ENCODE data around the gene CDHR1.
"Not testable (repeated sequence)": the region's sequence is repeated elsewhere in the genome, so short reads cannot be mapped to it uniquely, and the experiment has no call there.

The CDHR1 gene

DNA sequence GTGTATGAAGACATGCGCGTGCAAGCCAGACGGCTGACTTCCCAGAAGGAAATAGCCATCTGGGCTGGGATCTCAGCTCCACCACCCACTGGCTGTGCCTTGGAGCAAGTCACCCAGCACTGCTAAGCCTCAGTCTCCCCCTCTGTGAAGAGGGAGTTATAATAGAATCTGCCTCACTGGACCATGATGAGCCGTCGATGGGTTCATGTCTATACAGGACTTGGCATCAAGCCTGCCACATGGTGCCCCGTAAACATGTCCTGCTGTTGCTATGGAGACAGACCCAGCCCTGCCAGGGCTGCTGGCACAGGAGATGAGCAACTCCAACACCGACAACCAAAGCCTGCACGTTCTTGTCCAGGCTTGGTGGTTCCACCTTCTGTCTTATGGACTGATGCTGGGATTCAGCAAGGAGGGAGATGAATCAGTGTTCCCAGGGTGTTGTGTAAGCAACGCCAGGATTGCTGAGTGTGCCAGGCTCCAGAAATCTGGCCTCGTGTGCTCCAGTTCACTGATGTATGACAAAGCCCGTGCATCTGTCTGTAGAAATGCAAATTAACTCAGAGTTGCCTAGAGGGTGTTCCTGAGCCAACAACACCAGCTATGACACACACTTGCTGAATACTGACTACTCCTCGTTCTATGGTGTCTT is 15.2 kb upstream of the CDHR1 start:
- peak; percentile 12 for DNase-seq (ENCODE audit: extremely low read depth, low read depth)
- no peak overlapping the region for H3K4me3 ChIP-seq (replicated peaks; ENCODE audit: low read depth, low read length)
- TF ChIP-seq, protein P1, sequence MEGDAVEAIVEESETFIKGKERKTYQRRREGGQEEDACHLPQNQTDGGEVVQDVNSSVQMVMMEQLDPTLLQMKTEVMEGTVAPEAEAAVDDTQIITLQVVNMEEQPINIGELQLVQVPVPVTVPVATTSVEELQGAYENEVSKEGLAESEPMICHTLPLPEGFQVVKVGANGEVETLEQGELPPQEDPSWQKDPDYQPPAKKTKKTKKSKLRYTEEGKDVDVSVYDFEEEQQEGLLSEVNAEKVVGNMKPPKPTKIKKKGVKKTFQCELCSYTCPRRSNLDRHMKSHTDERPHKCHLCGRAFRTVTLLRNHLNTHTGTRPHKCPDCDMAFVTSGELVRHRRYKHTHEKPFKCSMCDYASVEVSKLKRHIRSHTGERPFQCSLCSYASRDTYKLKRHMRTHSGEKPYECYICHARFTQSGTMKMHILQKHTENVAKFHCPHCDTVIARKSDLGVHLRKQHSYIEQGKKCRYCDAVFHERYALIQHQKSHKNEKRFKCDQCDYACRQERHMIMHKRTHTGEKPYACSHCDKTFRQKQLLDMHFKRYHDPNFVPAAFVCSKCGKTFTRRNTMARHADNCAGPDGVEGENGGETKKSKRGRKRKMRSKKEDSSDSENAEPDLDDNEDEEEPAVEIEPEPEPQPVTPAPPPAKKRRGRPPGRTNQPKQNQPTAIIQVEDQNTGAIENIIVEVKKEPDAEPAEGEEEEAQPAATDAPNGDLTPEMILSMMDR (IDR thresholded peaks at IDR 0.05; ENCODE audit: low read depth, low read length, missing control alignments): no peak

DNA sequence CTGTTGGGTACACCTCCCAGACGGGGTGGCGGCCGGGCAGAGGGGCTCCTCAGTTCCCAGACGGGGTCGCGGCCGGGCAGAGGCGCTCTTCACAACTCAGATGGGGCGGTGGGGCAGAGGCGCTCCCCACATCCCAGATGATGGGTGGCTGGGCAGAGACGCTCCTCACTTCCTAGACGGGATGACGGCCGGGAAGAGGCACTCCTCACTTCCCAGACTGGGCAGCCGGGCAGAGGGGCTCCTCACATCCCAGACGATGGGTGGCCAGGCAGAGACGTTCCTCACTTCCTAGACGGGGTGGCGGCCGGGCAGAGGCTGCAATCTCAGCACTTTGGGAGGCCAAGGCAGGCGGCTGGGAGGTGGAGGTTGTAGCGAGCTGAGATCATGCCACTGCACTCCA is 14.0 kb upstream of the CDHR1 start:
- not testable (repeated sequence) for DNase-seq (ENCODE audit: extremely low read depth, low read depth); H3K4me3 ChIP-seq (replicated peaks; ENCODE audit: low read depth, low read length)

DNA sequence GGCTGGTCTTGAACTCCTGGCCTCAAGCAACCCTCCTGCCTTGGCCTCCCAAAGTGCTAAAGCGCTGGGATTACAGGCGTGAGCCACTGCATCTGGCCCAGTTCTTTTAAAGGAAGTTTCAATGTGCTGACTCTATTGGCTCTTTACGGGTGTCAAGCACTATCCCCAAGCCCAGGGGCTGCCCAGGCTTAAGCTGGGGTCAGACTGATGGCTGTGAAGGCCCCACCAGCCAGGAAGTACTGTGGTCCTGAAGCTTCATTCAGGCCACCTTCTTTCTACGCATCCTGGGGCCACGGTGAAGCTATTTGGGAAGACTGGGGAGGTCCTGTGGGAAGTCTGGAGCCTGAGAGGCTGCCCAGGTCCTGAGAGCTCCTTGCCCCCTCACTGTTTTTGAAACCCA is 12.7 kb upstream of the CDHR1 start:
- TF ChIP-seq, protein P1 (IDR thresholded peaks at IDR 0.05; ENCODE audit: low read depth, low read length, missing control alignments): no peak
- H3K4me3 ChIP-seq (replicated peaks; ENCODE audit: low read depth, low read length): no peak overlapping the region
- no peak for DNase-seq (ENCODE audit: extremely low read depth, low read depth)

DNA sequence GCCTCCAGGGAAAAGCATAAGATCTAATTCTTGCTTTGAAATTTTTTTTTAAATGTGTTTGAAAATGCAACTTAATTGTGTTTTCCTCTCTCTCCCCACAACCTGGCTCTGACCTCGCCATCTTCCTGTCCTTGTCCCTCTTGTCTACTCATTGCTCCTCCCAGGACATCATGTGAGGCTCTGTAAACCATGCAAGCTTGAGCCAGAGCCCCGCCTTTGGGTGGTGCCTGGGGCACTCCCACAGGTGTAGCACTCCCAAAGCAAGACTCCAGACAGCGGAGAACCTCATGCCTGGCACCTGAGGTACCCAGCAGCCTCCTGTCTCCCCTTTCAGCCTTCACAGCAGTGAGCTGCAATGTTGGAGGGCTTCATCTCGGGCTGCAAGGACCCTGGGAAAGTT is 9.8 kb upstream of the CDHR1 start:
- no peak overlapping the region for H3K4me3 ChIP-seq (replicated peaks; ENCODE audit: low read depth, low read length)
- TF ChIP-seq, protein P1 (IDR thresholded peaks at IDR 0.05; ENCODE audit: low read depth, low read length, missing control alignments): no peak
- DNase-seq (ENCODE audit: extremely low read depth, low read depth): no peak

DNA sequence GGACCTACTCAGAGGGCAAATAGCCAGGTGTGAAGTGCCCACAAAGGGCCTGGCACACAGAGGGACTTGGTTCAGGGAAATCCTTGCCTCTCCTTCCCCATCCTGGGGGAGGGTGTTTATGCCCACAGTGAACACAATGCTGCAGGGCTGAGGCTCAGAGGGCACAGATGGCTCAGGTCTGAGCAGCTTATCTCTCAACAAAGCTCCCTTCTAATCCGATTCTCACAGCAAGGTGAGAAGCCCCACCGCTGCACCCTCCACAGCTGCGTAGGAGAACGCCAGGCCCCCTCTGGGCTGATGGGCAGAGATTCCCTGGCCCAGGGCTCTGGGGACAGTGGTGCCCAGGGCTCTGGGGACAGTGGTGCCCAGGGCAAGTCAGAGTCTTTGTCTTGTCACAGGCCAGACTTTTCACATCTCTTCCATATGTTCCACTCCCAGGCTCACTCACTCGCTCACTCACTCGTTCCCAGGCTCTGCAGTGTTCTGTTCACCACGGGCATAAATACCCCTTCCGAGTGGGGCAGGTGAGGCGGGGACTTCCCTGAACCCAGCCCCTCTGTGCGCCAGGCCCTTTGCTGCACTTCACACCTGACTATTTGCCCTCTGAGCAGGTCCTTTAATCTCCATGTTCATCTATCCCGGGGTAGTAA is 8.7 kb upstream of the CDHR1 start:
- DNase-seq (ENCODE audit: extremely low read depth, low read depth): no peak
- H3K4me3 ChIP-seq (replicated peaks; ENCODE audit: low read depth, low read length): no peak overlapping the region
- TF ChIP-seq, protein P1 (IDR thresholded peaks at IDR 0.05; ENCODE audit: low read depth, low read length, missing control alignments): no peak

DNA sequence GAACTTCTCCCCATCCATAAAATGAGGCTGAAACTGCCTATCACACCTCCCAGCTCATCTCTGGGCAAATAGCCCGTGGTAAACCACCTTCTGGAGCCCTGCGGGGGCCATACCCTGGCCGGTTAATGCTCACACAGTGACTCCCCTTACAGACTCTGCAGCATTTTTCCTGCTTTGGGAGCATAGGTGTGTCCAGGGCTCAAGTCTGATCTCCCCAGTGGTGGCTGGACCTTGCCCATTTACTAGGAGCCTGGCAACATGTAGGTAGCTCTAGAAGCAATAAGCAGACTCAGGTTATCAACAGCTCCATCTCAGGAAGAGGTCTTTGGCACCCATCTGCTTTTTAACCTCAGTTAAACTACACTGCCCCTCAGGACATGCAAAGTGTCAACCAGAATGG is 5.5 kb upstream of the CDHR1 start:
- no peak overlapping the region for H3K4me3 ChIP-seq (replicated peaks; ENCODE audit: low read depth, low read length)
- no peak for DNase-seq (ENCODE audit: extremely low read depth, low read depth)
- TF ChIP-seq, protein P1 (IDR thresholded peaks at IDR 0.05; ENCODE audit: low read depth, low read length, missing control alignments): no peak

DNA sequence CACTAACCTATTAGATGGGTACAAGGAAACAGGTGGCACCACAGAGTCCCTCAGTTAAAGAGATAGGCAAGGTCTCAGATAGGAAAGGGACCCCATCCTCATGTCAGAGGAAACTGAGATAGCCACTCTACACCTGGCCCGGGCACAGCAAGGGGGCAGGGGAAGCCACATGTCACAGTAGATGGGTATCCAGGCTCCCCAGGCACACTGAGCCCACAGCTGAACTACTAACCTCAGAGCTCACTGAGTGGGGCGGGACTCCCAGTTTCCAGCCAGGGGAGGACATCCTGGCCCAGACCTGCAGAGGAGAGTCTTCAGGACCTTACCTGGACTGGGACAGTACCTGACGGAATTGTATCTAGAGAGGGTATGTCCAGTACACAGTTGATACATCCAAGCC is 3.7 kb upstream of the CDHR1 start:
- TF ChIP-seq, protein P1 (IDR thresholded peaks at IDR 0.05; ENCODE audit: low read depth, low read length, missing control alignments): no peak
- no peak overlapping the region for H3K4me3 ChIP-seq (replicated peaks; ENCODE audit: low read depth, low read length)
- no peak for DNase-seq (ENCODE audit: extremely low read depth, low read depth)

Measured in HFF-Myc (cell line).